ENCODE data around the gene ACBD6.

ACBD6 gene

GRCh38 chr1:180366371-180367068, 135.9 kb downstream of the ACBD6 start:
- H3K4me3 ChIP-seq (ENCODE audit: low read length, poor library complexity, severe bottlenecking), result no peak overlapping the region
- H3K79me2 ChIP-seq (ENCODE audit: insufficient read depth, low read length), result peaks cover 21% of the 10 kb centered on the region
- H2AFZ ChIP-seq (ENCODE audit: low read length), result no peak overlapping the region
- H3K4me1 ChIP-seq (ENCODE audit: insufficient read depth, low read length, poor library complexity, severe bottlenecking), result peaks cover 27% of the 10 kb centered on the region
- no peaks in the 10 kb centered on the region for H3K9me3 ChIP-seq (ENCODE audit: insufficient read depth, low read depth, low read length)
- peaks cover 5% of the 10 kb centered on the region for H4K20me1 ChIP-seq (ENCODE audit: insufficient read depth, low read length, poor library complexity, severe bottlenecking)
- no peak overlapping the region for H3K4me2 ChIP-seq (ENCODE audit: low read depth, low read length, poor library complexity, severe bottlenecking)
- H3K9ac ChIP-seq (ENCODE audit: low read depth, low read length, poor library complexity, severe bottlenecking), result no peak overlapping the region
- H3F3A ChIP-seq (ENCODE audit: low read depth), result peaks cover 5% of the 10 kb centered on the region; the same call in 1 of the 2 replicates
- no peaks in the 10 kb centered on the region for H3K36me3 ChIP-seq (ENCODE audit: insufficient read depth, low read length)
- no peaks in the 10 kb centered on the region for H3K9me2 ChIP-seq (replicated peaks; ENCODE audit: low read depth, low read length)
- no peaks in the 10 kb centered on the region for H3K27me3 ChIP-seq (ENCODE audit: insufficient read depth, low read length, poor library complexity, severe bottlenecking)
- TF ChIP-seq, protein P1, sequence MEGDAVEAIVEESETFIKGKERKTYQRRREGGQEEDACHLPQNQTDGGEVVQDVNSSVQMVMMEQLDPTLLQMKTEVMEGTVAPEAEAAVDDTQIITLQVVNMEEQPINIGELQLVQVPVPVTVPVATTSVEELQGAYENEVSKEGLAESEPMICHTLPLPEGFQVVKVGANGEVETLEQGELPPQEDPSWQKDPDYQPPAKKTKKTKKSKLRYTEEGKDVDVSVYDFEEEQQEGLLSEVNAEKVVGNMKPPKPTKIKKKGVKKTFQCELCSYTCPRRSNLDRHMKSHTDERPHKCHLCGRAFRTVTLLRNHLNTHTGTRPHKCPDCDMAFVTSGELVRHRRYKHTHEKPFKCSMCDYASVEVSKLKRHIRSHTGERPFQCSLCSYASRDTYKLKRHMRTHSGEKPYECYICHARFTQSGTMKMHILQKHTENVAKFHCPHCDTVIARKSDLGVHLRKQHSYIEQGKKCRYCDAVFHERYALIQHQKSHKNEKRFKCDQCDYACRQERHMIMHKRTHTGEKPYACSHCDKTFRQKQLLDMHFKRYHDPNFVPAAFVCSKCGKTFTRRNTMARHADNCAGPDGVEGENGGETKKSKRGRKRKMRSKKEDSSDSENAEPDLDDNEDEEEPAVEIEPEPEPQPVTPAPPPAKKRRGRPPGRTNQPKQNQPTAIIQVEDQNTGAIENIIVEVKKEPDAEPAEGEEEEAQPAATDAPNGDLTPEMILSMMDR (conservative IDR thresholded peaks at IDR 0.05; ENCODE audit: low read length), result no peak
- no peak for TF ChIP-seq EZH2phosphoT487 (IDR thresholded peaks at IDR 0.05; ENCODE audit: borderline replicate concordance)

GRCh38 chr1:180365039-180365438, 137.3 kb downstream of the ACBD6 start:
- Histone ChIP-seq H3K9me2 (replicated peaks; ENCODE audit: low read depth, low read length) (no peaks in the 10 kb centered on the region), H3K36me3 (ENCODE audit: insufficient read depth, low read length) (no peaks in the 10 kb centered on the region), H3K27me3 (ENCODE audit: insufficient read depth, low read length, poor library complexity, severe bottlenecking) (no peaks in the 10 kb centered on the region), H3K4me1 (ENCODE audit: insufficient read depth, low read length, poor library complexity, severe bottlenecking) (peaks cover 32% of the 10 kb centered on the region), H3K4me3 (ENCODE audit: low read length, poor library complexity, severe bottlenecking) (no peak overlapping the region), H3F3A (ENCODE audit: low read depth) (peaks cover 5% of the 10 kb centered on the region; the same call in 1 of the 2 replicates), H3K9me3 (ENCODE audit: insufficient read depth, low read depth, low read length) (no peaks in the 10 kb centered on the region), H3K79me2 (ENCODE audit: insufficient read depth, low read length) (peaks cover 26% of the 10 kb centered on the region), H2AFZ (ENCODE audit: low read length) (no peak overlapping the region), H3K4me2 (ENCODE audit: low read depth, low read length, poor library complexity, severe bottlenecking) (no peak overlapping the region), H3K9ac (ENCODE audit: low read depth, low read length, poor library complexity, severe bottlenecking) (no peak overlapping the region), H4K20me1 (ENCODE audit: insufficient read depth, low read length, poor library complexity, severe bottlenecking) (peaks cover 5% of the 10 kb centered on the region)
- TF ChIP-seq, protein P1 (conservative IDR thresholded peaks at IDR 0.05; ENCODE audit: low read length), result peak; percentile 71
- no peak for TF ChIP-seq EZH2phosphoT487 (IDR thresholded peaks at IDR 0.05; ENCODE audit: borderline replicate concordance)

DNA sequence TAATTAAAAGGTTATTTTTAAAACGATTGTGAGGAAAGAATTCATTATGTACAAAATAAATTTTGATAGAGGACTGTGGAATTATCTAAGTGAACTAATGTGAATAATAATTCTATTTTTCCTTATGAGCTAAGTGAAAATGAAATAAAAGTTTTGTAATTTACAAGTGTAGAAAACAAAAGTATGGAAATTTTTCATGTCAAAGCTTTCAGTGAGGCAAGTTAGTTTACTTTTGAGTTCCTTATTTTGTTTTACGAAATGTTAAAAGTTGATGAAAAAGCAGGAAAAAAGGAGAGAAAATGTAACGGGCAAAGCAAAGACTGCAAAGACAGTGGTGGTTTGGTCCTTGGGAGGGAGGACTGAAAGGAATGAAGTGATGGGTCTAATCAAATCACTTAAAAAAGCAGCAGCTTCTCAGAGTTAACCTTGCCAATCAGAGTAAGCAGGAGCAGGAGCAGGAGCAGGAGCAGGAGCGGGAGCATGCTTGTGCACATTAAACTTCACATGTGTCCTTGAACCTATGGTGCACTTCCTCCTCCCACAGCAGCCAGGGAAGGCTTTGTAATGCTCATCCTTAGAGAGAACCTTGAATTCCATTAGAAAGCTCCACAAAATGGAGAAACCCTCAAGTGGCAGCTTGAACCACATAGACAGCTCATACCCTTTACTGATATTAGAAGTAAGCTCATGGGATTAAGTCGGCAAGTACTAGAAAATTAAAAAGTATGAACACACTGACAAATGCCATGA, 139.0 kb downstream of the ACBD6 start:
- peaks cover 5% of the 10 kb centered on the region; the same call in 1 of the 2 replicates for H3F3A ChIP-seq (ENCODE audit: low read depth)
- H4K20me1 ChIP-seq (ENCODE audit: insufficient read depth, low read length, poor library complexity, severe bottlenecking), result peaks cover 5% of the 10 kb centered on the region
- no peaks in the 10 kb centered on the region for H3K9me2 ChIP-seq (replicated peaks; ENCODE audit: low read depth, low read length)
- H2AFZ ChIP-seq (ENCODE audit: low read length), result no peak overlapping the region
- H3K4me3 ChIP-seq (ENCODE audit: low read length, poor library complexity, severe bottlenecking), result no peak overlapping the region
- no peaks in the 10 kb centered on the region for H3K36me3 ChIP-seq (ENCODE audit: insufficient read depth, low read length)
- TF ChIP-seq EZH2phosphoT487 (IDR thresholded peaks at IDR 0.05; ENCODE audit: borderline replicate concordance), result no peak
- TF ChIP-seq, protein P1 (conservative IDR thresholded peaks at IDR 0.05; ENCODE audit: low read length), result no peak
- H3K4me2 ChIP-seq (ENCODE audit: low read depth, low read length, poor library complexity, severe bottlenecking), result no peak overlapping the region
- H3K4me1 ChIP-seq (ENCODE audit: insufficient read depth, low read length, poor library complexity, severe bottlenecking), result peaks cover 29% of the 10 kb centered on the region
- peaks cover 26% of the 10 kb centered on the region for H3K79me2 ChIP-seq (ENCODE audit: insufficient read depth, low read length)
- H3K9me3 ChIP-seq (ENCODE audit: insufficient read depth, low read depth, low read length), result no peaks in the 10 kb centered on the region
- H3K9ac ChIP-seq (ENCODE audit: low read depth, low read length, poor library complexity, severe bottlenecking), result no peak overlapping the region
- no peaks in the 10 kb centered on the region for H3K27me3 ChIP-seq (ENCODE audit: insufficient read depth, low read length, poor library complexity, severe bottlenecking)
